ENCODE data around the gene LRRC14B. TPM values are rescaled to one million over a fixed set of nuclear protein-coding genes. Genes with fewer than 3 reads are reported as not detected.

The LRRC14B gene
- total RNA-seq, 1 donor from 2014 or later, result not detected

GRCh38 chr5:149745-150485 lies 41.4 kb upstream of the LRRC14B start:
- Histone ChIP-seq H3K79me2 (ENCODE audit: low read depth) (no peaks in the 10 kb centered on the region), H3K4me2 (no peak overlapping the region), H3K4me1 (peaks cover 6% of the 10 kb centered on the region), H3K27me3 (no peaks in the 10 kb centered on the region), H3K4me3 (no peak overlapping the region), H3K9ac (no peak overlapping the region), H4K20me1 (ENCODE audit: low read depth) (no peaks in the 10 kb centered on the region), H3K36me3 (peaks cover 31% of the 10 kb centered on the region), H3F3A (ENCODE audit: low read depth) (peaks cover 13% of the 10 kb centered on the region), H3K9me3 (ENCODE audit: low read depth) (peaks cover 15% of the 10 kb centered on the region), H2AFZ (replicated peaks) (no peak overlapping the region), H3K27ac (no peak overlapping the region)
- Mint-ChIP-seq H3K27me3 (ENCODE audit: insufficient read depth, low read depth) (no peaks in the 10 kb centered on the region), H3K27ac (no peak overlapping the region), H3K4me1 (peaks cover 7% of the 10 kb centered on the region), H3K36me3 (peaks cover 44% of the 10 kb centered on the region), H3K4me3 (no peak overlapping the region), H3K9me3 (peaks cover 20% of the 10 kb centered on the region)
- TF ChIP-seq CTCF (IDR thresholded peaks at IDR 0.05) (no peak), EZH2 (IDR thresholded peaks at IDR 0.05) (no peak), EZH2phosphoT487 (IDR thresholded peaks at IDR 0.05) (no peak)
- DNase-seq (ENCODE audit: low spot score), result no peak

DNA sequence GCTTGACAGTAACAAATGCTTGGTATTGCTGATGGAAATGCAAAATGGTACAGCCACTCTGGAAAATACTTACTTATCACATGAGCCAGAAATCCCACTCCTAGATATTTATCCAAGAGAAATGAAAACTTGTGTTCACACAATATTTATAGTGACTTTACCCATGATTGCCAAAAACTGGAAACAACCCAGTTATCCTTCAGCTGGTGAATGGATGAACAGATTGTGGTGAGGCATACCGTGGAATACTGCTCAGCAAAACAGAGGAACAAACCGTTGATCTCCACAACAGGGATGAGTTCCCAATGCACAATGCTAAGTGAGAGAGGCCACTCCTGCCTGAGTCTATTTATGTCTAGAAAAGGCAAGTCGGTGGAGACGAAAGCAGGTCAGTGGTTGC lies 40.5 kb upstream of the LRRC14B start:
- peaks cover 20% of the 10 kb centered on the region for H3K9me3 Mint-ChIP-seq
- peaks cover 31% of the 10 kb centered on the region for H3K36me3 ChIP-seq
- H3K9ac ChIP-seq, result no peak overlapping the region
- no peak overlapping the region for H3K4me2 ChIP-seq
- no peak overlapping the region for H3K27ac Mint-ChIP-seq
- no peak for TF ChIP-seq EZH2phosphoT487 (IDR thresholded peaks at IDR 0.05)
- no peak for TF ChIP-seq CTCF (IDR thresholded peaks at IDR 0.05)
- TF ChIP-seq EZH2 (IDR thresholded peaks at IDR 0.05), result no peak
- H3K79me2 ChIP-seq (ENCODE audit: low read depth), result no peaks in the 10 kb centered on the region
- H3K27me3 ChIP-seq, result no peaks in the 10 kb centered on the region
- H3K4me3 ChIP-seq, result no peak overlapping the region
- peaks cover 6% of the 10 kb centered on the region for H3K4me1 ChIP-seq
- peaks cover 49% of the 10 kb centered on the region for H3K36me3 Mint-ChIP-seq
- peaks cover 13% of the 10 kb centered on the region for H3K4me1 Mint-ChIP-seq
- no peak overlapping the region for H2AFZ ChIP-seq (replicated peaks)
- peaks cover 2% of the 10 kb centered on the region for H3K27me3 Mint-ChIP-seq (ENCODE audit: insufficient read depth, low read depth)
- H3K27ac ChIP-seq, result no peak overlapping the region
- peaks cover 13% of the 10 kb centered on the region for H3F3A ChIP-seq (ENCODE audit: low read depth)
- peaks cover 15% of the 10 kb centered on the region for H3K9me3 ChIP-seq (ENCODE audit: low read depth)
- H3K4me3 Mint-ChIP-seq, result no peak overlapping the region
- H4K20me1 ChIP-seq (ENCODE audit: low read depth), result no peaks in the 10 kb centered on the region
- no peak for DNase-seq (ENCODE audit: low spot score)

GRCh38 chr5:152077-152476 lies 39.2 kb upstream of the LRRC14B start:
- peaks cover 13% of the 10 kb centered on the region for H3F3A ChIP-seq (ENCODE audit: low read depth)
- no peak overlapping the region for H3K9ac ChIP-seq
- Mint-ChIP-seq H3K27me3 (ENCODE audit: insufficient read depth, low read depth) (peaks cover 2% of the 10 kb centered on the region), H3K4me1 (peaks cover 13% of the 10 kb centered on the region), H3K36me3 (peaks cover 49% of the 10 kb centered on the region), H3K27ac (no peak overlapping the region), H3K9me3 (peaks cover 12% of the 10 kb centered on the region), H3K4me3 (no peak overlapping the region)
- H3K36me3 ChIP-seq, result peaks cover 33% of the 10 kb centered on the region
- H3K27ac ChIP-seq, result peak overlapping the region; percentile 55
- TF ChIP-seq EZH2phosphoT487 (IDR thresholded peaks at IDR 0.05), result no peak
- TF ChIP-seq CTCF (IDR thresholded peaks at IDR 0.05), result no peak
- no peak for TF ChIP-seq EZH2 (IDR thresholded peaks at IDR 0.05)
- no peaks in the 10 kb centered on the region for H3K79me2 ChIP-seq (ENCODE audit: low read depth)
- DNase-seq (ENCODE audit: low spot score), result no peak
- H3K9me3 ChIP-seq (ENCODE audit: low read depth), result peaks cover 15% of the 10 kb centered on the region
- peaks cover 6% of the 10 kb centered on the region for H3K4me1 ChIP-seq
- H3K4me2 ChIP-seq, result no peak overlapping the region
- no peaks in the 10 kb centered on the region for H4K20me1 ChIP-seq (ENCODE audit: low read depth)
- no peaks in the 10 kb centered on the region for H3K27me3 ChIP-seq
- no peak overlapping the region for H3K4me3 ChIP-seq
- no peak overlapping the region for H2AFZ ChIP-seq (replicated peaks)

Measured in neural progenitor cell (in vitro differentiated cells).